ENCODE measurements around the gene DSG3. TPM values are rescaled to one million over a fixed set of nuclear protein-coding genes. Genes with fewer than 3 reads are reported as not detected.

The DSG3 gene
- total and polyA plus RNA-seq, 2 of the 8 experiments (the other 6 are each of a cell fraction or from before 2014, with no cell fraction given): 0.03 to 0.07 TPM

- Histone ChIP-seq H4K8ac (ENCODE audit: extremely low read depth, insufficient read depth, low read length) (no peak overlapping the region), H2BK20ac (ENCODE audit: low read length) (no peak overlapping the region), H3K4ac (replicated peaks; ENCODE audit: insufficient read length, low read depth, low read length) (no peak overlapping the region), H3K9me3 (ENCODE audit: insufficient read depth in 2 of 2, low read depth in 1 of 2, low read length in 1 of 2) (no peaks in the 10 kb centered on the region), H3K23me2 (ENCODE audit: low read depth, low read length) (no peaks in the 10 kb centered on the region), H3K14ac (ENCODE audit: insufficient read length) (no peak overlapping the region), H2BK5ac (ENCODE audit: low read depth, low read length) (no peak overlapping the region), H2BK120ac (replicated peaks; ENCODE audit: low read depth, low read length) (peak overlapping the region; percentile 20), H3K4me1 (replicated peaks in 1 of 4; ENCODE audit: control insufficient read depth in 3 of 4, insufficient read depth in 4 of 4, low read length in 3 of 4) (no peaks in the 10 kb centered on the region), H3K4me2 (ENCODE audit: insufficient read depth in 1 of 2, low read depth in 2 of 2, low read length in 2 of 2) (no peak overlapping the region), H4K91ac (replicated peaks; ENCODE audit: insufficient read length, low read length) (no peak overlapping the region), H2AFZ (ENCODE audit: low read length) (no peak overlapping the region), H3K79me1 (ENCODE audit: low read depth, low read length) (no peaks in the 10 kb centered on the region), H2AK5ac (ENCODE audit: low read depth, low read length) (no peak overlapping the region), H3K27me3 (replicated peaks in 1 of 4; ENCODE audit: control insufficient read depth in 3 of 4, extremely low read depth in 1 of 4, insufficient read depth in 3 of 4, low read length in 3 of 4) (no peaks in the 10 kb centered on the region), H4K20me1 (replicated peaks in 1 of 2; ENCODE audit: control insufficient read depth in 1 of 2, insufficient read depth in 2 of 2, low read length in 2 of 2) (no peaks in the 10 kb centered on the region), H3K79me2 (ENCODE audit: control insufficient read depth in 1 of 2, insufficient read depth in 2 of 2, low read length in 2 of 2) (no peaks in the 10 kb centered on the region), H3K9ac (replicated peaks in 1 of 4; ENCODE audit: extremely low read depth in 1 of 4, low read depth in 3 of 4, low read length in 3 of 4) (no peak overlapping the region), H4K5ac (ENCODE audit: insufficient read length, low read depth, low read length) (no peak overlapping the region), H2BK12ac (ENCODE audit: low read depth, low read length) (no peak overlapping the region), H3K36me3 (ENCODE audit: control insufficient read depth in 2 of 4, insufficient read depth in 4 of 4, low read length in 3 of 4) (no peaks in the 10 kb centered on the region), H3K56ac (replicated peaks; ENCODE audit: insufficient read length, low read depth, low read length) (no peak overlapping the region), H2BK15ac (ENCODE audit: low read length) (no peak overlapping the region), H3K23ac (ENCODE audit: insufficient read length) (no peak overlapping the region), H3K4me3 (ENCODE audit: extremely low read depth in 1 of 4, insufficient read depth in 2 of 4, low read depth in 3 of 4, low read length in 4 of 4) (no peak overlapping the region), H3K27ac (ENCODE audit: low read depth, low read length) (no peak overlapping the region), H3K18ac (ENCODE audit: extremely low read depth, low read length) (no peak overlapping the region)
- DNase-seq (ENCODE audit: low read depth in 1 of 2, low spot score in 2 of 2): no peak
- WGBS, 2 experiments (ENCODE audit: extremely low coverage in 1 of 2, insufficient coverage in 1 of 2, insufficient read length in 1 of 2, insufficient replicate concordance in 2 of 2, low coverage in 1 of 2, low lambda C conversion rate in 2 of 2, missing lambda C conversion rate in 1 of 2): 86% methylated on average over 1 of the region's 1 CpG; no CpG with 5 or more reads in 1 of the 2 experiments
- POLR2A ChIA-PET (ENCODE audit: partially characterized antibody): interaction anchor here (1.0 kb wide), 1 partner anchor 12 kb away, joined by 3 read pairs; no protein-coding TSS in a partner anchor
- no peak for FAIRE-seq
- CTCF ChIA-PET (ENCODE audit: partially characterized antibody): interaction anchor here (0.6 to 1.1 kb wide), 5 partner anchors 9 to 558 kb away, joined by 3 to 4 read pairs (median 3); no protein-coding TSS in a partner anchor
- TF ChIP-seq TAF7 (optimal IDR thresholded peaks at IDR 0.05; ENCODE audit: borderline replicate concordance, low read depth, low read length) (no peak), CTBP2 (IDR thresholded peaks at IDR 0.05; ENCODE audit: borderline replicate concordance, insufficient read depth, insufficient read length, low read length) (no peak), GTF2F1 (IDR thresholded peaks at IDR 0.05; ENCODE audit: borderline replicate concordance, low read depth, low read length) (no peak), TEAD4 (IDR thresholded peaks at IDR 0.05; ENCODE audit: low read depth, low read length) (no peak), CHD2 (IDR thresholded peaks at IDR 0.05; ENCODE audit: low read length) (no peak), SIN3A (conservative IDR thresholded peaks at IDR 0.05 in 1 of 2, IDR thresholded peaks at IDR 0.05 in 1 of 2; ENCODE audit: low read depth in 1 of 2, low read length in 2 of 2) (no peak), KDM5A (IDR thresholded peaks at IDR 0.05; ENCODE audit: low read length) (no peak), RNF2 (IDR thresholded peaks at IDR 0.05; ENCODE audit: borderline replicate concordance, low read depth, low read length, missing control alignments, poor library complexity, severe bottlenecking) (no peak), MAX (IDR thresholded peaks at IDR 0.05) (no peak), CBX5 (IDR thresholded peaks at IDR 0.05; ENCODE audit: low read depth, low read length) (no peak), SP2 (IDR thresholded peaks at IDR 0.05; ENCODE audit: low read length) (no peak), USF2 (IDR thresholded peaks at IDR 0.05; ENCODE audit: low read length) (no peak)
These were observed 17.0 kb upstream of the DSG3 start for GRCh38 chr18:31430554-31430953.

All from H1 (cell line).